Airway epithelial cell (primary cell): ENCODE measurements around the gene NXPE4. TPM values are rescaled to one million over a fixed set of nuclear protein-coding genes. Genes with fewer than 3 reads are reported as not detected.

ENCODE experiments used
- total RNA-seq: library from RNA; depleted of rRNA; stranded (reverse); fragments of >200 nt; gene quantifications from 2 replicates; pipeline ENCODE4 v1.2.3, GENCODE V29; 2015

The NXPE4 gene
- total RNA-seq = not detected in 2 replicates

GRCh38 chr11:114595571-114595970 is at the start of gene NXPE4:
Gene NXPE4 (minus strand): TSS chr11:114595786. CDS start chr11:114594759, 1,027 bp downstream.

GRCh38 chr11:114559425-114560310 is 35.9 kb downstream of the NXPE4 start, which contains the start of gene NXPE1:
Gene NXPE1 (minus strand): TSS chr11:114559881. CDS start chr11:114551201, 8,680 bp downstream.

Other genes starting within 250 kb of the NXPE4 start
- 3.3 and 6.9 TPM in 2 replicates for gene C11orf71, start 195.3 kb downstream of the NXPE4 start, total RNA-seq
- gene RBM7, start 195.1 kb downstream of the NXPE4 start, total RNA-seq = 4.4 and 14.7 TPM in 2 replicates
- gene REXO2, start 156.3 kb downstream of the NXPE4 start, total RNA-seq = 151 and 165 TPM in 2 replicates
- not detected in 2 replicates for gene NXPE1, start 35.9 kb downstream of the NXPE4 start, total RNA-seq
- not detected in 2 replicates for gene NXPE2, start 82.7 kb upstream of the NXPE4 start, total RNA-seq